Measurements from ENCODE around the gene MICAL3.
"Not testable (repeated sequence)": the region's sequence is repeated elsewhere in the genome, so short reads cannot be mapped to it uniquely, and the experiment has no call there.

DNA sequence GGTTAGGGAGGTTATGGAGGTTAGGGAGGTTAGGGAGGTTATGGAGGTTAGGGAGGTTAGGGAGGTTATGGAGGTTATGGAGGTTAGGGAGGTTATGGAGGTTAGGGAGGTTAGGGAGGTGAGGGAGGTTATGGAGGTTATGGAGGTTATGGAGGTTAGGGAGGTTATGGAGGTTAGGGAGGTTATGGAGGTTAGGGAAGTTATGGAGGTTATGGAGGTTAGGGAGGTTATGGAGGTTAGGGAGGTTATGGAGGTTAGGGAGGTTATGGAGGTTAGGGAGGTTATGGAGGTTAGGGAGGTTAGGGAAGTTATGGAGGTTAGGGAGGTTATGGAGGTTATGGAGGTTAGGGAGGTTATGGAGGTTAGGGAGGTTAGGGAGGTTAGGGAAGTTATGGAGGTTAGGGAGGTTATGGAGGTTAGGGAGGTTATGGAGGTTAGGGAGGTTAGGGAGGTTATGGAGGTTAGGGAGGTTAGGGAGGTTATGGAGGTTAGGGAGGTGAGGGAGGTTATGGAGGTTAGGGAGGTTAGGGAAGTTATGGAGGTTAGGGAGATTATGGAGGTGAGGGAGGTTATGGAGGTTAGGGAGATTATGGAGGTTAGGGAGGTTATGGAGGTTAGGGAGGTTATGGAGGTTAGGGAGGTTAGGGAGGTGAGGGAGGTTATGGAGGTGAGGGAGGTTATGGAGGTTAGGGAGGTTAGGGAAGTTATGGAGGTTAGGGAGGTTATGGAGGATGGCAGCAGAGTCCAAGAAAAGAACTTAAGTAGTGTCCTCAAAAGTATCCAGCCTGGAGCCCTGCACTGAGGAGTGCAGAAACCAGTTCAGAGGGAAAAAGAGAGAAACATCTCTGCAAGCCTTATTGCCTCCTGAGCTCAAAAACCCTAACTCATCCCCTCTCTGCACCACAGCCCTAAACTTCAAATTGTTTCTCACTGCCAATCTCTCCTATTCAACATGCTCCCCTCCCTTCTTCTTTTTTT is 147.2 kb downstream of the MICAL3 start:
- not testable (repeated sequence) for TF ChIP-seq POLR2AphosphoS5 (IDR thresholded peaks at IDR 0.05; ENCODE audit: low read depth, low read length); CTCF (IDR thresholded peaks at IDR 0.05)
- TF ChIP-seq, protein P1, sequence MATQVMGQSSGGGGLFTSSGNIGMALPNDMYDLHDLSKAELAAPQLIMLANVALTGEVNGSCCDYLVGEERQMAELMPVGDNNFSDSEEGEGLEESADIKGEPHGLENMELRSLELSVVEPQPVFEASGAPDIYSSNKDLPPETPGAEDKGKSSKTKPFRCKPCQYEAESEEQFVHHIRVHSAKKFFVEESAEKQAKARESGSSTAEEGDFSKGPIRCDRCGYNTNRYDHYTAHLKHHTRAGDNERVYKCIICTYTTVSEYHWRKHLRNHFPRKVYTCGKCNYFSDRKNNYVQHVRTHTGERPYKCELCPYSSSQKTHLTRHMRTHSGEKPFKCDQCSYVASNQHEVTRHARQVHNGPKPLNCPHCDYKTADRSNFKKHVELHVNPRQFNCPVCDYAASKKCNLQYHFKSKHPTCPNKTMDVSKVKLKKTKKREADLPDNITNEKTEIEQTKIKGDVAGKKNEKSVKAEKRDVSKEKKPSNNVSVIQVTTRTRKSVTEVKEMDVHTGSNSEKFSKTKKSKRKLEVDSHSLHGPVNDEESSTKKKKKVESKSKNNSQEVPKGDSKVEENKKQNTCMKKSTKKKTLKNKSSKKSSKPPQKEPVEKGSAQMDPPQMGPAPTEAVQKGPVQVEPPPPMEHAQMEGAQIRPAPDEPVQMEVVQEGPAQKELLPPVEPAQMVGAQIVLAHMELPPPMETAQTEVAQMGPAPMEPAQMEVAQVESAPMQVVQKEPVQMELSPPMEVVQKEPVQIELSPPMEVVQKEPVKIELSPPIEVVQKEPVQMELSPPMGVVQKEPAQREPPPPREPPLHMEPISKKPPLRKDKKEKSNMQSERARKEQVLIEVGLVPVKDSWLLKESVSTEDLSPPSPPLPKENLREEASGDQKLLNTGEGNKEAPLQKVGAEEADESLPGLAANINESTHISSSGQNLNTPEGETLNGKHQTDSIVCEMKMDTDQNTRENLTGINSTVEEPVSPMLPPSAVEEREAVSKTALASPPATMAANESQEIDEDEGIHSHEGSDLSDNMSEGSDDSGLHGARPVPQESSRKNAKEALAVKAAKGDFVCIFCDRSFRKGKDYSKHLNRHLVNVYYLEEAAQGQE (IDR thresholded peaks at IDR 0.05; ENCODE audit: insufficient read depth in 1 of 2, low read depth in 2 of 2, low read length in 1 of 2) = not testable (repeated sequence)

All from Panc1 (cell line).